WTC11 (cell line): ENCODE data around the gene MPEG1.

Source experiments
- ZNF121 ChIP-seq: sonication (generic); formaldehyde crosslinking; IDR thresholded peaks from 2 replicates; pipeline ENCODE4 v1.8.0; 2023; ENCODE audit warnings: missing genetic modification reagents
- TF ChIP-seq, protein P1 (sequence below): fragments of 200-600 bp; IDR thresholded peaks from 2 replicates; pipeline ENCODE4 v1.8.0; 2022; ENCODE audit warnings: antibody characterized with exemption
- TF ChIP-seq, protein P2 (sequence below): sonication (generic); formaldehyde crosslinking; conservative IDR thresholded peaks from 2 replicates; pipeline ENCODE4 v1.8.1; 2023; ENCODE audit warnings: mild to moderate bottlenecking, low read depth, missing genetic modification reagents, moderate library complexity

DNA sequence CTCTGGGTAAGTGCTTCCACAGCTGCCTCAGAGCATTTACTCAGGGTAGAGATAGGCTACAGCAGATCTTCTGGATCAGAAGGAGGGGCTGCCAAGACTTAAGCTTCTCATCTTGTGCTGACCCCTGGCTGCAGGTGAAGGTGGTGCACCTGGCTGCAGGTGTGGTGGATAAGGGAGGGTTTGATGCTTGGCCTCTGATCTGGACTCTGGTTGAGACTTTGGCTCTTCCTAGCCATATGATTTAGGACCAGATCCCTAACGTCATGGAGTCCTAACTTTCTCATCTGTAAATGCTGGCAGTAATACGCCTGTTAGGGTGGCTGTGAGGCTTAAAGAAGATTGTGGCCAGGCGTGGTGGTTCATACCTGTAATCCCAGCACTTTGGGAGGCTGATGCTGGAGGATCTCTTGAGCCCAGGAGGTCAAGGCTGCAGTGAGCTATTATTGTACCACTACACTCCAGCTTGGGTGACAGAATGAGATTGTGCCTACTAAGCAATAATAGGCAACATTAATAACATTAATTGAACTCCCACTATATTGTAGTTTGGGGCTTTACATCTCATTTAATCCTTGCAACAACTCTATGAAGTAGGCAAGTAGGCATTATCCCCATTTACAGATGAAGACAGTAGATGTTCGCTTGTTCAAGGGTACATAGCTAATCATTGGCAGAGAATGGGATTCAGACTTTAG is 30.1 kb downstream of the MPEG1 start:
- TF ChIP-seq, protein P1, sequence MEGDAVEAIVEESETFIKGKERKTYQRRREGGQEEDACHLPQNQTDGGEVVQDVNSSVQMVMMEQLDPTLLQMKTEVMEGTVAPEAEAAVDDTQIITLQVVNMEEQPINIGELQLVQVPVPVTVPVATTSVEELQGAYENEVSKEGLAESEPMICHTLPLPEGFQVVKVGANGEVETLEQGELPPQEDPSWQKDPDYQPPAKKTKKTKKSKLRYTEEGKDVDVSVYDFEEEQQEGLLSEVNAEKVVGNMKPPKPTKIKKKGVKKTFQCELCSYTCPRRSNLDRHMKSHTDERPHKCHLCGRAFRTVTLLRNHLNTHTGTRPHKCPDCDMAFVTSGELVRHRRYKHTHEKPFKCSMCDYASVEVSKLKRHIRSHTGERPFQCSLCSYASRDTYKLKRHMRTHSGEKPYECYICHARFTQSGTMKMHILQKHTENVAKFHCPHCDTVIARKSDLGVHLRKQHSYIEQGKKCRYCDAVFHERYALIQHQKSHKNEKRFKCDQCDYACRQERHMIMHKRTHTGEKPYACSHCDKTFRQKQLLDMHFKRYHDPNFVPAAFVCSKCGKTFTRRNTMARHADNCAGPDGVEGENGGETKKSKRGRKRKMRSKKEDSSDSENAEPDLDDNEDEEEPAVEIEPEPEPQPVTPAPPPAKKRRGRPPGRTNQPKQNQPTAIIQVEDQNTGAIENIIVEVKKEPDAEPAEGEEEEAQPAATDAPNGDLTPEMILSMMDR = peak; percentile 84
- no peak for TF ChIP-seq ZNF121 (CRISPR knock-in tag)
- TF ChIP-seq, protein P2, sequence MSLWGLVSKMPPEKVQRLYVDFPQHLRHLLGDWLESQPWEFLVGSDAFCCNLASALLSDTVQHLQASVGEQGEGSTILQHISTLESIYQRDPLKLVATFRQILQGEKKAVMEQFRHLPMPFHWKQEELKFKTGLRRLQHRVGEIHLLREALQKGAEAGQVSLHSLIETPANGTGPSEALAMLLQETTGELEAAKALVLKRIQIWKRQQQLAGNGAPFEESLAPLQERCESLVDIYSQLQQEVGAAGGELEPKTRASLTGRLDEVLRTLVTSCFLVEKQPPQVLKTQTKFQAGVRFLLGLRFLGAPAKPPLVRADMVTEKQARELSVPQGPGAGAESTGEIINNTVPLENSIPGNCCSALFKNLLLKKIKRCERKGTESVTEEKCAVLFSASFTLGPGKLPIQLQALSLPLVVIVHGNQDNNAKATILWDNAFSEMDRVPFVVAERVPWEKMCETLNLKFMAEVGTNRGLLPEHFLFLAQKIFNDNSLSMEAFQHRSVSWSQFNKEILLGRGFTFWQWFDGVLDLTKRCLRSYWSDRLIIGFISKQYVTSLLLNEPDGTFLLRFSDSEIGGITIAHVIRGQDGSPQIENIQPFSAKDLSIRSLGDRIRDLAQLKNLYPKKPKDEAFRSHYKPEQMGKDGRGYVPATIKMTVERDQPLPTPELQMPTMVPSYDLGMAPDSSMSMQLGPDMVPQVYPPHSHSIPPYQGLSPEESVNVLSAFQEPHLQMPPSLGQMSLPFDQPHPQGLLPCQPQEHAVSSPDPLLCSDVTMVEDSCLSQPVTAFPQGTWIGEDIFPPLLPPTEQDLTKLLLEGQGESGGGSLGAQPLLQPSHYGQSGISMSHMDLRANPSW = no peak
